Stimulated activated CD8-positive, alpha-beta memory T cell treated with anti-CD3 and anti-CD28 coated beads, Interleukin-4, amount 100 ng/mL, for 48 hours (primary cell): Measurements from ENCODE around the gene LAMA2.

ENCODE experiments used
- DNase-seq: peaks from one replicate; pipeline ENCODE4 v3.0.0-alpha.2; 2020

Gene LAMA2

DNA sequence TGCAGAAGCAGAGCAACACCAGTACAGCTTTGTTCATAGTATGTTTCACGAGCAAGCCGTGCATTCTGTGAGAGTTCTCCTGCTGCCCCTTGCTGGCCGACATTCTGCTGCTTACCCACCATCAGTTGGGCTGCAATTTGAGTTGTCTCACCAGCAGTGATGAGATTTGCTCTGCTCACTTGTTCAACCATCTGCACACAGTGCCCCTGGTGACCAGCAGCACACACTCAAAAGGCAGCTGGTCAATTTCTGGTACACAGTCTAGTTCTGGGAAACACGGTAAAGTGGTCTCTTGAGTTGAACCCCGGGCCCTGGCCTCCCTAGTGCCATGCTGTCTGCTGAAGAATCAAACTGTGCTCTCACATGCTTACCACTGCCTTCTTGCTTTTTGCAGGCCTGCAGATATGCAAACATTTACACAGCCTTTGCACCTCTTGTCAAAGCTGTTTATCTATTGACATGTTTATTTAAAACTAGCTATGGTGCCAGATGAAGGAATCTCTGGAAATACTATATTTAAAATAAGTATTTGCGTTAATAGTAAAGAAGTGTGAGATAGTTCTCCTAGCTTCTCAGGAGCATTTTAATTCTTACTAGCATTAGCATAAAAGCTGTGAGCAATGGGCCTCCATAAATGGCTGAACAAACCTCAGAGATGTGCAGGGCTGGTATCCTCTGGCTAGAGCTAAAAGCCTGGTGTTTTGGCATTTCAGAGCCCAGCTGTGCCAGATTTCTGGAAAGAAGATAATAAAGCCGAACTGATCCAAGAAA lies 592.7 kb downstream of the LAMA2 start:
- no peak for DNase-seq

DNA sequence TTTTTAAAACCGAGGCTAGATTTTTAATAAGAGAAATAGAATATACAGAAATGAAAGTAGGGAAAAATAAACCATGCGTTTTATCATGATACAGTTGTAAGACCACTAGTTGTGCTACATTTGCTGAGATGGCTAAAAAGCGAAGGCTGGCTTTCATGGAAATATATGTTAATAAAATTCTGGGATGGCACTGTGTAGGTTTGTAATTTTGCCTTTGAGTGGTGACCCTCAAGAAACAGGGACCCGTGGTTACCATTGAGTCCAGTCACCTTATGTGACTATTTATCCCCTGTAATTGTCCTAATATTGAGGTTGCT lies 593.3 kb downstream of the LAMA2 start:
- no peak for DNase-seq

- DNase-seq: no peak
Observed at GRCh38 chr6:129476810-129477209, 593.9 kb downstream of the LAMA2 start.

- no peak for DNase-seq
Observed at GRCh38 chr6:129478379-129478778, 595.4 kb downstream of the LAMA2 start.

- DNase-seq: no peak
Observed at GRCh38 chr6:129481706-129482105, 598.8 kb downstream of the LAMA2 start.

GRCh38 chr6:129485746-129486145 lies 602.8 kb downstream of the LAMA2 start:
- no peak for DNase-seq

- DNase-seq: no peak
Observed at GRCh38 chr6:129486327-129486726, 603.4 kb downstream of the LAMA2 start.

DNA sequence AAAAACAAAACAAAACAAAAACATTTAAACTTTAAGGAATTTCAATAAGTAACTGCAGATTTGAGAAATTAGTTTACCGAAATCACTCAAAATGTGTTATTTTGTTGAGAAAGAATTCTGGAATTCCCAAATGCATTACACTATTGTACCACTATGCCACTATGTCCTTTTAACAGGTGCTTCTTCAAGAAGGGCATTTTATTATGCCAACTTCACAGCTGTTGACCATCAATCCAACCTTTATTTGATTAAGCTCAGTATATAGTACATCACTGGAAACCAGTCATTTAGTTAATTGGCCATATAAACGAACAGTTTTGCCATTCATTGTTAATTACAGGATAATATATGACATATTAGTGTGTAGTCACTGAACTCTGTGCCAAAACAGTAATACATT lies 605.4 kb downstream of the LAMA2 start:
- no peak for DNase-seq

- DNase-seq: no peak
Observed at GRCh38 chr6:129489215-129489765, 606.4 kb downstream of the LAMA2 start.

GRCh38 chr6:129490521-129491255 lies 607.8 kb downstream of the LAMA2 start:
- DNase-seq: peak; percentile 67

GRCh38 chr6:129491436-129491835 lies 608.5 kb downstream of the LAMA2 start:
- DNase-seq: no peak

- DNase-seq: no peak
Observed at GRCh38 chr6:129492260-129492659, 609.3 kb downstream of the LAMA2 start.

DNA sequence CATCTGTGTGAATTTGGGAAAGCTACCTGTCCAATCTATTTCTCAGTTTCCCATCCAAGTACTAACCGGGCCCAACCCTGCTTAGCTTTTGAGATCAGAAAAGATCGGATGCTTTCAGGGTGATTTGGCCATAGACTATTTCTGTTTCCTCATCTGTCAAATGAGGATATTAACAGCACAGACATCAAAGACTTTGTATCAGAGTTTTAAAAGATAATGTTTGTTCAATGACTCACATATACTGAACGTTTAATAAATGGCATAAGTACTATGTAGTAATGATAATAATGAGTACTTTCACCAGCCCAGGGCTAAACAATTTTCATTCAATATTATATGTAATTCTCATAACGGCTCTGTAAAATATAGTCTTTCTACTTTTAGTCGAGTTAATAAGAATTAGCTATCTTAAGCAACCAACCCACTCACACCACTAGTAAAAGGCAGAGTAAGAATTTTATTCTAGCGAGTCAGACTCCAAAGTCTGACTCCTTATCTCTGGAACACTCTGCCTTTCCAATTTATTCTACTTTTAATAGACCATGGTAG lies 610.5 kb downstream of the LAMA2 start:
- DNase-seq: no peak

DNA sequence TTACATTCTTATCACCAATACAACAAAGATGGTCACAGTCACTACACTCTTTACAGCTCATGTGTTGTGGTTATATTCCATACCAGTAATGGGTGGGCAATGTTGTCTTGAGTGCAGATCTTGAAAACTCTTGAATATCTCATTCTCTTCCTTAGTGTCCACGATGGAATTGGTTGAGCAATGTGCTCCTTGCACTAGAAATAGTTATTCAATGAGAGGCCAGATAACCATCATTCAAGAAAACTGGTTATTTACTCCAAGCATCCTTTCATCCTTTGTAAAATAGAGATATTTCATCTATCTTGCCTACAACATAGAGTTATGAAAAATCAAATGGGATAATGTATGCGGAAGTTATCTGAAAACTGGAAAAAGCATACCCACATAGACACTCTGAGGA lies 611.2 kb downstream of the LAMA2 start:
- no peak for DNase-seq

GRCh38 chr6:129494586-129494985 lies 611.6 kb downstream of the LAMA2 start:
- DNase-seq: no peak

DNA sequence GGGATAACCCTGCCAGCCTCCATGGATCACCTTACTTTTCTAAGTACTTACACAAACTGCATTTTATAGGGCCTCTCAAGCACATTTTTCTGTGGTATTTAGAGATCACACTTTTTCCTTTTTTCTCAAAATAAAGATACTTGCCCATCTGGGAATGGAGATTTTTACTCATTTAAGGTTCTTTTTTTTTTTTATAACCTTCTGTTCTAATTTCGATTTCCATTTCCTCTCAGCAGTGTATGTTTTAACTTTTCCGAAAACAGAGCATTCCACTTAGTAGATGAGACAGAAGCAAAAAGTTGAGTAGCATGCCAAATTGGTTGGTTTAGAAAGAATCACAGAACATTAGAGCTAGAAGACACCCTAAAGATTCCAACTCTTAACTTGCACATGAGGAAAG lies 612.7 kb downstream of the LAMA2 start:
- no peak for DNase-seq

DNA sequence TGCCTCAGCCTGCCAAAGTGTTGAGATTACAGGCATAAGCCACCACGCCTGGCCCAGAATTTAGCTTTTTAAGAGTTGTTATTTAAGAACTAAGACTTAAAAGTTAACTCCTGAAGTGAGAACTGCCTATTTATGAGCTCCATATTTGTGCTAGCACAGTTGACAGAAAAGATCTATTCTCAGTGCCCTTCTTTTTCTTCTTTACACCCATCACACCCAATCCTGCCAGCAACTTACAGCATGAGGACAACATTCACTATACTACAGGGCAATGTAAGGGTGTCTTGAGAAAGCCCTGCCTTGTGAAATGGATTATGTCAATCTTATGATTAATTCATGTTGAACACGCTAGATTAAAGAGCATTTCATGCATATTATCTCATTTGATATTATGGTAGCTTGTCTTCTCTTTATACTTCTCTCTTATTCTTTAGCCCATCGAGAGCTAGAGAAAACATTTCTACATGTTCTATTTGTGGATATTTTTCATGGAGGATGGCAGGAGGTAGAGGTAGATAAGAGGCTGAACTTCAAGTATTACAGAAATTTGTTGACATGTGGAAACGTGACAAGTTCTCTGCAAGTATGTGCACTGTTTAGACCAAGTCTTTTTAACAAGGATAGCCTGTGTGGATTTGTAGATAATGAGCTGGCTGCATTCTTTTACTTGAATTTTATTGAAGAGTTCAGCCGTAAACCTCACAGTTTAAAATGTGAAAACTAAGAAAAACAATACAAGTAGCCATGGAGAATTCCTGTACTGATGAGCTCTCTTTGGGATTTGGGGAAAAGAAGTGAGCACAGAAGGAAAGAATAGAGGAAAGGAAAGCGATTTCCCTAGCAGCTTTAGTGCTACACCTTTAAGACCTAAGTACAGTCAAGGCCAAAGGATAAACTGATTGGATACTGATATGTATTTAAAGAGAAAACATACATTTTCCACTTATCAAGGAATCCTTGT lies 614.8 kb downstream of the LAMA2 start:
- no peak for DNase-seq

GRCh38 chr6:129498541-129498940 lies 615.6 kb downstream of the LAMA2 start:
- no peak for DNase-seq

- DNase-seq: no peak
Observed at GRCh38 chr6:129498950-129499842, 616.3 kb downstream of the LAMA2 start.

GRCh38 chr6:129499843-129500219 lies 616.9 kb downstream of the LAMA2 start:
- no peak for DNase-seq

DNA sequence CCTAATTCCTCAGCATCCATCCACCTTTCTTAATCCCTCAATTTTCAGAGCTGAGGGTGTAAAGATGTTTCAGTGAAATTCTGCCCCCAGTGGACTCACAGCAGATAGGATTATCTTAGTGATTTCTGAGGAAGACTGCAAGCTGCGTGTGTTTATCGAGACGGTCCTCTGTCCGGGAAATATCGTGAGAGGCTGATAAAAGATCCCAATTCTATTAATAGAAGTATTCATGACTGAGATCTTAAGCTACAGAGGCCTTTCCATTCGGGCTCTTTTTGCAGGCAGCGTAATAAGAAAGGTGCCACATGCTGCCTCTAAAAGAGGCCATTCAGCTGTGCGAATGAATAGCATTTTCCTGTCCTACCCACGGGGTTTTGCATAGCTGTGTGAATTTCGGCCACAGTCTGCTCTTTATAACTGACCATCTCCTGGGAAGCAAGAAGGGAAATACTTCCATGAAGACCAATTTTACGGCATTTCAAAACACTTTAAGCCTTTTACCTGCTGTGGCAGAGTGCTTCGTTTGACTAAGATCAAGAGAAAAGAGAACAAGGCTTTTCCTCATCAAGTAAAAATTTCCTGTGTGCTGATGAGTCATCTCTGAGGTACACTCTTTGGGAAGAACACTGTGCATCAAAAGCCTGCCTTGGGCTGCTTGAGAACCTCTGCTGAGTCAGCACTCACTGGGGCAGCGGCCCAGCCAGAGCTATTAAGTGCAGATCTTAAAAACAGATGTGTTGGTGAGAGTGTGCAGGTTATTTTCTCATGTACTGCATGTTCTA lies 618.2 kb downstream of the LAMA2 start:
- DNase-seq: no peak
